K562 (cell line): ENCODE results near the gene HSPB7. TPM values are rescaled to one million over a fixed set of nuclear protein-coding genes. Genes with fewer than 3 reads are reported as not detected.

Experiments used
- ATAC-seq: fragments of 200-7000 bp; cut with Tn5 transposase; 3 replicates; pipeline ENCODE4 v1.9.1; 2020; ENCODE audit warnings: moderate library complexity
- BruUV-seq: library from RNA; stranded (reverse); fragments of 400-500 nt; replicated peaks from 2 replicates; lab custom pipeline; 2021; lab: Mats Ljungman, UMichigan
- CTCF ChIA-PET: fragments of 300-600 bp; formaldehyde crosslinking; extraction: SDS; loops from one replicate; lab custom pipeline; 2021; ENCODE audit warnings: low intra/inter-chr PET ratio; lab: Yijun Ruan, JAX
- POLR2A ChIA-PET: fragments of 300-600, 350-650 bp; sonication (Branson Sonifier 250); formaldehyde crosslinking; extraction: SDS; loops from one replicate; lab custom pipeline; 2021; ENCODE audit warnings: antibody characterized with exemption, inconsistent platforms; lab: Yijun Ruan, JAX
- DNase-seq, 4 experiments: peaks; one replicate each; pipeline versions ENCODE4 v3.0.0 to v3.0.0-alpha.2; 2011 to 2018; ENCODE audit warnings: low spot score in 3 of 4, mixed read lengths in 3 of 4; ENCODE audit errors: extremely low read depth in 1 of 4
- FAIRE-seq: peaks from 2 replicates; lab custom pipeline; 2011; peaks lifted over from hg19 to GRCh38; lab: Jason Lieb, UNC
- H2AFZ ChIP-seq: 2 replicates; pipeline ENCODE4 v1.6.0; 2011; ENCODE audit warnings: low read depth, low read length, control low read depth, inconsistent platforms
- H3K27ac ChIP-seq: fragments of 200-600 bp; 3 replicates; pipeline ENCODE4 v1.8.0; 2011; ENCODE audit warnings: low read depth, mild to moderate bottlenecking, control low read depth, inconsistent platforms, low read length, moderate library complexity, mixed read lengths; ENCODE audit errors: extremely low read depth
- H3K27me3 ChIP-seq, 2 experiments: fragments of 300-600 bp in 1 of 2; 2 replicates in 1 of 2; 3 replicates in 1 of 2; pipeline versions ENCODE4 v1.6.0 to v1.8.0; 2011; ENCODE audit warnings: inconsistent platforms in 2 of 2, low read length in 2 of 2, mild to moderate bottlenecking in 1 of 2, mixed read lengths in 1 of 2, moderate library complexity in 1 of 2; ENCODE audit not compliant: control insufficient read depth in 2 of 2, insufficient read depth in 2 of 2
- H3K36me3 ChIP-seq: fragments of 300-600 bp; 3 replicates; pipeline ENCODE4 v1.8.0; 2011; ENCODE audit warnings: mild to moderate bottlenecking, low read length, inconsistent platforms; ENCODE audit not compliant: control insufficient read depth, insufficient read depth
- H3K4me1 ChIP-seq, 2 experiments: fragments of 200-600 bp in 1 of 2; replicated peaks in 1 of 2; 2 replicates in 1 of 2; 3 replicates in 1 of 2; pipeline versions ENCODE4 v1.5.1 to v1.8.0; 2011; ENCODE audit warnings: inconsistent platforms in 2 of 2, low read length in 2 of 2, mild to moderate bottlenecking in 1 of 2, mixed read lengths in 1 of 2, moderate library complexity in 1 of 2; ENCODE audit not compliant: control insufficient read depth in 2 of 2, insufficient read depth in 2 of 2
- H3K4me2 ChIP-seq: 2 replicates; pipeline ENCODE4 v1.6.1; 2011; ENCODE audit warnings: low read length, control low read depth, inconsistent platforms, mixed read lengths; ENCODE audit not compliant: insufficient read depth
- H3K4me3 ChIP-seq: fragments of 200-600 bp; sonication (generic), shearing (Covaris generic); 2 replicates; pipeline ENCODE4 v1.5.1; 2016; ENCODE audit warnings: control low read depth, inconsistent platforms
- H3K79me2 ChIP-seq: fragments of 200-600 bp; 3 replicates; pipeline ENCODE4 v1.8.0; 2011; ENCODE audit warnings: low read length, inconsistent platforms; ENCODE audit not compliant: control insufficient read depth, insufficient read depth
- H3K9ac ChIP-seq, 2 experiments: 2 replicates each; pipeline versions ENCODE4 v1.6.0 to v1.6.1; 2011; ENCODE audit warnings: low read depth in 2 of 2, low read length in 2 of 2, control low read depth in 1 of 2, inconsistent platforms in 1 of 2, mild to moderate bottlenecking in 1 of 2, mixed read lengths in 1 of 2; ENCODE audit not compliant: insufficient read depth in 1 of 2
- H3K9me1 ChIP-seq: one replicate; pipeline ENCODE4 v1.6.0; 2011; ENCODE audit warnings: inconsistent platforms, mild to moderate bottlenecking, low read length, moderate library complexity; ENCODE audit not compliant: control insufficient read depth, insufficient read depth
- H3K9me3 ChIP-seq: replicated peaks from 2 replicates; pipeline ENCODE4 v1.5.1; 2011; ENCODE audit warnings: low read depth, low read length, inconsistent platforms; ENCODE audit not compliant: control insufficient read depth, insufficient read depth
- H4K20me1 ChIP-seq: replicated peaks from 2 replicates; pipeline ENCODE4 v1.6.1; 2011; ENCODE audit warnings: low read length, inconsistent platforms, mixed read lengths; ENCODE audit not compliant: control insufficient read depth, insufficient read depth
- BRF2 ChIP-seq: IDR thresholded peaks from 3 replicates; pipeline ENCODE4 v1.6.1; 2011; ENCODE audit warnings: borderline replicate concordance, mild to moderate bottlenecking; ENCODE audit not compliant: insufficient read length, insufficient read depth
- CBFA2T3 ChIP-seq: fragments of 450-650 bp; IDR thresholded peaks from 2 replicates; pipeline ENCODE4 v1.6.1; 2017
- CEBPZ ChIP-seq: fragments of 150-350 bp; IDR thresholded peaks from 2 replicates; pipeline ENCODE4 v1.6.1; 2014; ENCODE audit warnings: low read depth, mild to moderate bottlenecking, low read length, borderline replicate concordance
- HOXB6 ChIP-seq: fragments of 250-450 bp; sonication (Bioruptor Pico); IDR thresholded peaks from 2 replicates; pipeline ENCODE4 v1.5.1; 2022; ENCODE audit warnings: mild to moderate bottlenecking, borderline replicate concordance
- KHSRP ChIP-seq: fragments of 450-650 bp; IDR thresholded peaks from 2 replicates; pipeline ENCODE4 v1.6.1; 2017
- NFXL1 ChIP-seq: fragments of 450-650 bp; formaldehyde crosslinking; IDR thresholded peaks from 2 replicates; pipeline ENCODE4 v1.4.0; 2021; ENCODE audit warnings: mild to moderate bottlenecking
- RAD51 ChIP-seq: fragments of 450-650 bp; IDR thresholded peaks from 2 replicates; pipeline ENCODE4 v1.7.1; 2016; ENCODE audit warnings: low read depth, mild to moderate bottlenecking, borderline replicate concordance
- RB1 ChIP-seq: fragments of 450-650 bp; IDR thresholded peaks from 2 replicates; pipeline ENCODE4 v1.6.1; 2017; ENCODE audit warnings: low read depth, mild to moderate bottlenecking
- SMAD3 ChIP-seq: fragments of 450-650 bp; formaldehyde crosslinking; conservative IDR thresholded peaks from 2 replicates; pipeline ENCODE4 v1.4.0; 2020; ENCODE audit warnings: mild to moderate bottlenecking
- ZKSCAN3 ChIP-seq: fragments of 250-450 bp; sonication (Bioruptor Pico); IDR thresholded peaks from 2 replicates; pipeline ENCODE4 v1.4.0; 2020
- WGBS: fragments of 100-300 bp; shearing (Covaris generic); methylation state at CpG from one replicate; pipeline ENCODE4 v1.1.6; 2016; ENCODE audit warnings: low coverage, mixed read lengths; ENCODE audit not compliant: insufficient coverage; ENCODE audit errors: missing lambda C conversion rate; 5-methylcytosine and 5-hydroxymethylcytosine counted together
- in situ Hi-C: fragments of 300-500 bp; cut with MboI; formaldehyde crosslinking; loops from 4 replicates; pipeline ENCODE4 v1.15.0; 2018; ENCODE audit warnings: inconsistent platforms, mixed read lengths
- intact Hi-C: fragments of 100-400 bp; cut with micrococcal nuclease; formaldehyde crosslinking; loops from 2 replicates; pipeline ENCODE4 v1.14.2; 2022
- polyA plus RNA-seq, 8 experiments: library from polyadenylated mRNA; depleted of rRNA in 4 of 8; stranded (reverse) in 5 of 8; unstranded in 3 of 8; fragments of >200 nt; fragmentation: Nextera tagmentation in 2 of 8; fragmentation: Illumina TruSeq in 1 of 8; extraction: Ambion mirVana in 2 of 8; extraction: Trizol in 1 of 8; gene quantifications; 2 replicates each; pipeline versions ENCODE4 v1.2.1 to v1.2.3, GENCODE V29; 2011 to 2014; ENCODE audit warnings: inconsistent platforms in 1 of 8, missing spikeins in 1 of 8
- total RNA-seq, 7 experiments: library from RNA; depleted of rRNA in 6 of 7; stranded (reverse); fragments of >200 nt in 6 of 7; fragmentation: Illumina TruSeq in 2 of 7; extraction: Trizol in 2 of 7; gene quantifications; 2 replicates each; pipeline versions ENCODE4 v1.2.1 to v1.2.3, GENCODE V29; 2011 to 2021; ENCODE audit warnings: low replicate concordance in 1 of 7
- TF ChIP-seq, protein P1 (sequence below): fragments of 150-350 bp; conservative IDR thresholded peaks from 2 replicates; pipeline ENCODE4 v1.6.1; 2014; ENCODE audit warnings: low read length
- TF ChIP-seq, protein P2 (sequence below), 2 experiments: IDR thresholded peaks in 1 of 2; conservative IDR thresholded peaks in 1 of 2; 2 replicates each; pipeline ENCODE4 v1.6.1; 2016; ENCODE audit warnings: low read depth in 2 of 2, mild to moderate bottlenecking in 1 of 2, missing compliant biosample characterization in 1 of 2, missing genetic modification characterization in 1 of 2, moderate library complexity in 1 of 2

Gene HSPB7
- total and polyA plus RNA-seq, 9 of the 15 experiments (the other 6 are each of a cell fraction or from before 2014, with no cell fraction given) = 0.05 to 0.19 (median 0.07) TPM; not detected in 6

- POLR2A ChIA-PET = interaction anchor here (0.5 to 1.7 kb wide), 4 partner anchors 8 to 191 kb away, joined by 3 to 7 read pairs (median 4); no protein-coding TSS in a partner anchor
- Histone ChIP-seq H3K4me1 (peaks cover 7 to 49% of the 10 kb centered on the region in 2 experiments; a peak in 3 of 5 replicates), H3K27ac (no peak overlapping the region), H2AFZ (no peak overlapping the region), H3K9ac (no peak overlapping the region; a peak in 1 of 4 replicates), H3K9me3 (no peaks in the 10 kb centered on the region), H3K36me3 (no peaks in the 10 kb centered on the region), H3K4me3 (no peak overlapping the region), H4K20me1 (no peaks in the 10 kb centered on the region), H3K27me3 (peaks cover 7 to 37% of the 10 kb centered on the region in 2 experiments; a peak in 3 of 5 replicates), H3K79me2 (no peaks in the 10 kb centered on the region), H3K4me2 (no peak overlapping the region), H3K9me1 (no peaks in the 10 kb centered on the region)
- intact Hi-C loops (no loop called here), in situ Hi-C loops (no loop called here)
- WGBS = 5% methylated on average over 7 of the region's 7 CpGs
- no peak for ATAC-seq
- no peak for DNase-seq
- CTCF ChIA-PET = no interaction called here
- no TSS peak for BruUV-seq
- no peak for FAIRE-seq
- TF ChIP-seq CBFA2T3 = no peak
- TF ChIP-seq, protein P1, sequence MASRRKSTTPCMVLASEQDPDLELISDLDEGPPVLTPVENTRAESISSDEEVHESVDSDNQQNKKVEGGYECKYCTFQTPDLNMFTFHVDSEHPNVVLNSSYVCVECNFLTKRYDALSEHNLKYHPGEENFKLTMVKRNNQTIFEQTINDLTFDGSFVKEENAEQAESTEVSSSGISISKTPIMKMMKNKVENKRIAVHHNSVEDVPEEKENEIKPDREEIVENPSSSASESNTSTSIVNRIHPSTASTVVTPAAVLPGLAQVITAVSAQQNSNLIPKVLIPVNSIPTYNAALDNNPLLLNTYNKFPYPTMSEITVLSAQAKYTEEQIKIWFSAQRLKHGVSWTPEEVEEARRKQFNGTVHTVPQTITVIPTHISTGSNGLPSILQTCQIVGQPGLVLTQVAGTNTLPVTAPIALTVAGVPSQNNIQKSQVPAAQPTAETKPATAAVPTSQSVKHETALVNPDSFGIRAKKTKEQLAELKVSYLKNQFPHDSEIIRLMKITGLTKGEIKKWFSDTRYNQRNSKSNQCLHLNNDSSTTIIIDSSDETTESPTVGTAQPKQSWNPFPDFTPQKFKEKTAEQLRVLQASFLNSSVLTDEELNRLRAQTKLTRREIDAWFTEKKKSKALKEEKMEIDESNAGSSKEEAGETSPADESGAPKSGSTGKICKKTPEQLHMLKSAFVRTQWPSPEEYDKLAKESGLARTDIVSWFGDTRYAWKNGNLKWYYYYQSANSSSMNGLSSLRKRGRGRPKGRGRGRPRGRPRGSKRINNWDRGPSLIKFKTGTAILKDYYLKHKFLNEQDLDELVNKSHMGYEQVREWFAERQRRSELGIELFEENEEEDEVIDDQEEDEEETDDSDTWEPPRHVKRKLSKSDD = no peak
- TF ChIP-seq HOXB6 (CRISPR knock-in tag) = no peak
- TF ChIP-seq KHSRP = no peak
- no peak for TF ChIP-seq SMAD3 (CRISPR knock-in tag)
- no peak for TF ChIP-seq ZKSCAN3 (CRISPR knock-in tag)
- TF ChIP-seq, protein P2, sequence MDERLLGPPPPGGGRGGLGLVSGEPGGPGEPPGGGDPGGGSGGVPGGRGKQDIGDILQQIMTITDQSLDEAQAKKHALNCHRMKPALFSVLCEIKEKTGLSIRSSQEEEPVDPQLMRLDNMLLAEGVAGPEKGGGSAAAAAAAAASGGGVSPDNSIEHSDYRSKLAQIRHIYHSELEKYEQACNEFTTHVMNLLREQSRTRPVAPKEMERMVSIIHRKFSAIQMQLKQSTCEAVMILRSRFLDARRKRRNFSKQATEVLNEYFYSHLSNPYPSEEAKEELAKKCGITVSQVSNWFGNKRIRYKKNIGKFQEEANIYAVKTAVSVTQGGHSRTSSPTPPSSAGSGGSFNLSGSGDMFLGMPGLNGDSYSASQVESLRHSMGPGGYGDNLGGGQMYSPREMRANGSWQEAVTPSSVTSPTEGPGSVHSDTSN (CRISPR knock-in tag; IDR thresholded peaks at IDR 0.05; ENCODE audit: low read depth) = no peak
- TF ChIP-seq, protein P2 (tag; conservative IDR thresholded peaks at IDR 0.05; ENCODE audit: low read depth) = no peak
- TF ChIP-seq RAD51 = no peak
- no peak for TF ChIP-seq RB1
- TF ChIP-seq CEBPZ = no peak
- no peak for TF ChIP-seq BRF2
- TF ChIP-seq NFXL1 = no peak
These were observed 5.3 kb upstream of the HSPB7 start for GRCh38 chr1:16023050-16023653.
